DOHH2 (cell line): ENCODE results near the gene LTBR.

Experiments
- EZH2phosphoT487 ChIP-seq: fragments of 200-600 bp; sonication (generic); IDR thresholded peaks from 2 replicates; pipeline ENCODE4 v1.6.1; 2017; ENCODE audit warnings: borderline replicate concordance, mild to moderate bottlenecking, antibody characterized with exemption, low read length, moderate library complexity, mixed read lengths
- TF ChIP-seq, protein P1 (sequence below): fragments of 200-600 bp; sonication (generic); IDR thresholded peaks from one replicate; pipeline ENCODE4 v1.5.1; 2014; ENCODE audit warnings: antibody characterized with exemption, mild to moderate bottlenecking, low read depth, low read length; ENCODE audit not compliant: poor library complexity, severe bottlenecking

- TF ChIP-seq, protein P1, sequence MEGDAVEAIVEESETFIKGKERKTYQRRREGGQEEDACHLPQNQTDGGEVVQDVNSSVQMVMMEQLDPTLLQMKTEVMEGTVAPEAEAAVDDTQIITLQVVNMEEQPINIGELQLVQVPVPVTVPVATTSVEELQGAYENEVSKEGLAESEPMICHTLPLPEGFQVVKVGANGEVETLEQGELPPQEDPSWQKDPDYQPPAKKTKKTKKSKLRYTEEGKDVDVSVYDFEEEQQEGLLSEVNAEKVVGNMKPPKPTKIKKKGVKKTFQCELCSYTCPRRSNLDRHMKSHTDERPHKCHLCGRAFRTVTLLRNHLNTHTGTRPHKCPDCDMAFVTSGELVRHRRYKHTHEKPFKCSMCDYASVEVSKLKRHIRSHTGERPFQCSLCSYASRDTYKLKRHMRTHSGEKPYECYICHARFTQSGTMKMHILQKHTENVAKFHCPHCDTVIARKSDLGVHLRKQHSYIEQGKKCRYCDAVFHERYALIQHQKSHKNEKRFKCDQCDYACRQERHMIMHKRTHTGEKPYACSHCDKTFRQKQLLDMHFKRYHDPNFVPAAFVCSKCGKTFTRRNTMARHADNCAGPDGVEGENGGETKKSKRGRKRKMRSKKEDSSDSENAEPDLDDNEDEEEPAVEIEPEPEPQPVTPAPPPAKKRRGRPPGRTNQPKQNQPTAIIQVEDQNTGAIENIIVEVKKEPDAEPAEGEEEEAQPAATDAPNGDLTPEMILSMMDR = no peak
- TF ChIP-seq EZH2phosphoT487 = no peak
Observed at GRCh38 chr12:6374028-6374785, 9.8 kb upstream of the LTBR start.
